GM15510 (cell line): Measurements from ENCODE around the gene GCSAML.

Source experiments
- POLR2A ChIP-seq: IDR thresholded peaks from 3 replicates; pipeline ENCODE4 v1.6.1; 2011; ENCODE audit warnings: borderline replicate concordance; ENCODE audit not compliant: insufficient read length; ENCODE audit errors: extremely low read depth

The GCSAML gene

GRCh38 chr1:247551721-247552120 lies 2.8 kb downstream of the GCSAML start:
- no peak for TF ChIP-seq POLR2A

GRCh38 chr1:247552231-247552630 lies 3.3 kb downstream of the GCSAML start:
- TF ChIP-seq POLR2A, result no peak

DNA sequence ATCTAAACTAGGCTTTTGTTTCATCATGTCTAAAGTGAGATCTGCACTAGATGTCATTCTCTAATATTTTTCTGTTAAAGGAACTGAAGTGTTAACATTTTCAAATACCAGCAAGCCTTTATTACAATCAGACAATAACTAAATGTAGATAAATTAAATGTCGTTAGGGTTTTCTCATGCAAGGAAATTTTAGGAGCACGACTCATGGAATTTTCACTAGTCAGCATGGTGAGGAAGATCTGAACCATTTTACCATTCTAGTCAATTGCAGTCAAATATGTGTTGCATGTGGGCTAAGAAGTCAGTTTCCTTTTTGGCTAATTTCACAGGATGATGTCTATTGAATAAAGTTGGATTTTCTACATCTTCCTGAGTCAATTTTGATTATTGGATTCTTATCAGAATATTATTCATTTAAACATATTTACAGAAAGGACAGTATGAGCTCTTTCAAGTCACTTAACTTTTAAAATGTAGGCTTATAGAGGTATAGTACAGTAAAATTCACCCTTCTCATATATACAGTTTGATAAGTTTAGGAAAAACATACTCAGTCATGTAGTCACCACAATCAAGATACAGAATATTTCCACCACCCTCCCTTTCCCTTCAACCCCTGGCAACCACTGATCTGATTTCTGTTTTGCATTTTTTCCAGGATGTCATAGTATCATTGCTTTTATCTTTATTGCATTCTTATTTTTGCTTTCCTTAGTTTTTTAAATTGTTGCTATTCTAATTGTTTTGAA lies 9.2 kb downstream of the GCSAML start:
- TF ChIP-seq POLR2A, result no peak

GRCh38 chr1:247561711-247562110 lies 12.8 kb downstream of the GCSAML start:
- TF ChIP-seq POLR2A, result no peak

DNA sequence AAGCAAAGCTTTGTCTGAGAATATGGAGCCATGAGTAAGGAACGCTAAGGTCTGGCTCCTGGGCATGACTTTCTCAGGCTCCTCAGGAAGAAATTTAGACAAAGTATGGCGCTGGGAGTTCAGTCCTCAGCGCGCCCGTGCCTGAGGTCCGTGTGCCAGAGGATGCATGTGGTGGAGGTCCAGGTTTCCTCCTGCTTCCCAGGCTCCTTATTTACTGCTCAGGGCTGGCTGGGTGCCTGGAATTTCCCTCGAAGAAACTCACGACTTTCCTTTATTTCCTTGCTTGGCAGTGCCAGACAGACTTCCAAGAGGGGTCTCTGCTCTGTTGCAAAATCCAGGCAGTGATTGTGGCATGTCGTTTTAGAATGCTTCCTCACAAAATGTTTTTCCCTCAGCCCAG lies 13.3 kb downstream of the GCSAML start:
- TF ChIP-seq POLR2A, result no peak

DNA sequence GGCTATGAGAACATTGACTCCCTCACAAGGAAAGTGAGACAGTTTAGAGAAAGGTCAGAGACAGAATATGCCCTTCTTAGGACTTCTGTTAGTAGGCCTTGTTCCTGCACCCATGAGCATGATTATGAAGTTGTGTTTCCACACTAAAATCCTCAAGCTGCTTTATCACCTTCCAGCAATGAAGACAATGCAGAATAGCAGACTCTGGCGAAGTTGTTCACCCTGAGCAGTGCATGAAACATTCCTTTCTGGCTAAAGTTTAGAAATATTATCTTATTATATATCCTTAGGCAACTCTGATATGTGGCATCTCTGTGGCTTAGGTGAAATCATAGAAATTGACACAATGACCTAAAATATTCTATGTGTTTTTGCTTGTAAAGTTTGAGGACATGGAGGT lies 25.3 kb downstream of the GCSAML start:
- TF ChIP-seq POLR2A, result no peak

GRCh38 chr1:247574664-247575063 lies 25.7 kb downstream of the GCSAML start:
- no peak for TF ChIP-seq POLR2A

DNA sequence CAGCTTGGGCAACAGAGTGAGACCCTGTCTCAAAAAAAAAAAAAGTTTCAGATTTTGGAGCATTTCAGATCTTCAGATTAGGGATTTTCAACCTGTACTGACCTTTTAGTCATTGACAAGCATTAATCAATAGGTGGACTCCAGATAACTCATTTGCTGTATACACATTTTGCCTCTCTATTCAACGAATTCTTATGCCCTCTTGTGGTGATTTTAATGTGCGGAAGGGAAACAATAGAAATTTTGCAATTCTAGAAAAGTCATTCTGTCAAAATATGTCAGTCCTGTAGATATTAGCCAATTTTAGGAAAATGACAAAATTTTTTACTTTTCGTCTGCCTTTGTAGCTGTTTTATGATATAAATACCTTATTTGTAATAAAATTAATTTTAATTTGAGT lies 27.6 kb downstream of the GCSAML start:
- no peak for TF ChIP-seq POLR2A

- no peak for TF ChIP-seq POLR2A
Measured at GRCh38 chr1:247578946-247579460, 30.1 kb downstream of the GCSAML start.

GRCh38 chr1:247588060-247588459 lies 39.1 kb downstream of the GCSAML start, which contains the start of gene OR2G2:
TSS of gene OR2G2 (plus strand) at chr1:247588360. CDS start at chr1:247588360, 0 bp downstream.
- no peak for TF ChIP-seq POLR2A

DNA sequence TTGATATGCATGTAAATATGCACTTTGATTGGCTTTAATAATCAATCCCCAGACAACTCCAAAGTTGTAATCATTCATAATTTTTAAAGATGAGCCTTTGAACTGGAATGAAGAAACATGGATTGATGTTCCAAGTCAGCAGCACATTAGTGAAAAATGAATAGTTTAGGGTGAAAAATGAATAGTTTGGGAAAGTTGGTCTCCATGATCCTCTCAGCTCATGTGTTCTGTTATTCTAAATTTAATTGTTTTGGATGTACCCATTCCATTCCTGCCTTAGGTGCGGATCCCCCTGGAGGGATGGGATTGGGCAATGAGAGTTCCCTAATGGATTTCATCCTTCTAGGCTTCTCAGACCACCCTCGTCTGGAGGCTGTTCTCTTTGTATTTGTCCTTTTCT lies 56.4 kb downstream of the GCSAML start, which contains the start of gene OR2G3:
Gene OR2G3, plus strand, starts transcription at position 301 of the 400 bp plus-strand sequence. Its CDS starts 0 bp downstream, at position 301.
- no peak for TF ChIP-seq POLR2A

DNA sequence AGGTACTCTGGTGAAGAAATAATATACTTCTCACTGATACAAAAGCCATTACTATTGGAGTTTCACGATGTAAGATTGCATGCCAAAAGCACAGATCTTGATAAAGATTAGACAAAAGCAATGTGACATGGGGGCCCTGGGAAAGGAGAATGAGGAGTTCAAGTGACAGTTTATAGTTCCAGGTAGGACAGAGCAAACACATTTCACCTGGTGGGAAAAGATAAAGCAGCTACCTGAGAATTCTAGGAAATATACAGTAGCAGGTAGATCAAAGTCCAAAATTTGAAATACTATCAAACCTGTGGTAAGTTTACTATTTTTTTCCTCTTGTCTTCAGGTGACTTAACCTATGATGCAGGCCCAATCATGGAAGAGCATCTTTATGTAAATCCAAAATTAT lies 64.5 kb downstream of the GCSAML start:
- no peak for TF ChIP-seq POLR2A

DNA sequence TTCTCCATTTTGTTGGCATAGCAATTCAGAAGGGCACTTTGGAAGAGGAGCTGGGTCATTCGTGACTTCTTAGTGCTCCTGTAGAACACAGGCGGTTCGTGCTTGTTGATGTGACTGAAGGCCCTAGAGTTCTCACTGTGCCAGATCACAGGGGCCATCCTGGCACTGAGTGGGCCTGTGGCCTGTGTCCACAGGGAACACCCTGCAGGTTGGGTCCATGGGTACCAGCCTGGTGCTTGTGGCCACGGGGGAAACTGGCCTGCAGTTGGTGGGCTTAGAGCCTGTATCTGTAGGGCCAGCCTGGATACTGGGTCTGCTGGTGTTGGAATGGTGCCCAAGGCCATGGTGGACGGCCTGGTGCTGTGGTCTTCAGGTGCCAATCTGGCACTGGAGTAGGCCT lies 65.7 kb downstream of the GCSAML start:
- TF ChIP-seq POLR2A, result no peak
